ENCODE measurements around the gene CNOT6.

CNOT6 gene

DNA sequence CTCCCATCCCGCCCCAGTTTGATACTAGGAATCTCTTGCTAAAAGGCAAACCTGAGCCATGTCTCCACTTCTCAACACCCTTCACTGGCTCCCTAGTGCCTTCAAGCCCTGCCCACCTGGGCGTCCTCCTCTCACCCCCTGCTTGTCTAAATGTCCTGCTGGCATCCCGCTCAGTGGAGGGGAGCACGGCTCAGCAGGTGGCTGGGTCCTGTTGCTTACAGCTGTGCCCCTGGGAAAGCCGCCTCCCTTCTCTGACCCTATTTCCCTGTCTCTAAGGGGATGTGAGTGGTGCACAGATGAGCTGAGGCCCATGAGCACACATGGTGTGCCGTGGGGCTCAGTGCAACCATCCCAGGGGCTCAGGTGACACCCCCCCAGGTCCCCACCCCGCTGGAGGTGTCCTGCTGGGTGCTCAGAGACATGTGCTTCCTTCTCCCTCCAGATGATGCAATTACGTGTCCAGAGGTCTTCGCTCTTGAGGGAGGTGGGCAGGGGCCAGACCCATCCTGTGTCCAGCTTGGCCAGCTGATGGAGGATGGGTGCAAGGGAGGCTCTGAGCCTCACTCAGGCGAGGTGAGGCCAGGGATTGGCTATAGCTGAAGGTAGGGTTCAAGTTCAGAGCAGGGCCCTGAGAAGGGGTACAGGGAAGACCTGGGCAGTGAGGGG, 131.1 kb downstream of the CNOT6 start:
- DNase-seq: no peak

- no peak for DNase-seq
Observed at GRCh38 chr5:180625791-180626660, 131.8 kb downstream of the CNOT6 start.

DNA sequence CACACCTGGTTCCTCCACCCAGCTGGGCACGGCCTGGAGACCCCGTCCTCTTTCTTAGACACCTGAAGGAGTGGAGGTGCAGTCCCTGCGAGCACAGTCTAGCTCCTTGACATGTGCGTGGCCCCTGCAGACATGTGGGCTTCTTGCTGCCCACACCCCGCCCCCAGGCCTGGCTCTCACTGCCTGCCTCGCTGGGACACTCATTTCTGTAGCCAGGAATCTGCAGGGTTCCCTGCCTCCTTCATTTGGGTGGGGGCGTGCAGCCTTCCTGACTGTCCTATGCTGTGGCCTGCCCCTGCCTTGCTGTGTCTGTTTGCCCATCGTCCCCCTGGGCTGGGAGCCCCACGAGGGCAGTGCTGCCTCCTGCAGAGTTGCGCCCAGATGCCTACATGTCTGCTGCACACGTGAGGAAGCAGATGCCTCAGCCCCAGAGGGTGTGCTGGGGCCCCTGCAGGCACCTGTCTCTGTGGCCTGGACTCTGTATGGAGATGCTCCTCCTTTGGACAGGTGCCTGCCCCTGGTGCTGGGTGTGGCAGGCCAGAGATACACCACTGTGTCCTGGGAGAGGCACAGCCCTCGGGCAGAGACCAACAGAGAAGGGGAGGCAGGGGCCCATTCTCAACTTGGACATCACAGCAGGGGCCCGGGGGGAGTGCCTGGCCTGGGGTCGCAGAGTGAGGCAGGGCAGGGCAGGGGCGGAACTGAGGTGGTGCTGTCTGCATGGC, 132.6 kb downstream of the CNOT6 start:
- DNase-seq: no peak

DNA sequence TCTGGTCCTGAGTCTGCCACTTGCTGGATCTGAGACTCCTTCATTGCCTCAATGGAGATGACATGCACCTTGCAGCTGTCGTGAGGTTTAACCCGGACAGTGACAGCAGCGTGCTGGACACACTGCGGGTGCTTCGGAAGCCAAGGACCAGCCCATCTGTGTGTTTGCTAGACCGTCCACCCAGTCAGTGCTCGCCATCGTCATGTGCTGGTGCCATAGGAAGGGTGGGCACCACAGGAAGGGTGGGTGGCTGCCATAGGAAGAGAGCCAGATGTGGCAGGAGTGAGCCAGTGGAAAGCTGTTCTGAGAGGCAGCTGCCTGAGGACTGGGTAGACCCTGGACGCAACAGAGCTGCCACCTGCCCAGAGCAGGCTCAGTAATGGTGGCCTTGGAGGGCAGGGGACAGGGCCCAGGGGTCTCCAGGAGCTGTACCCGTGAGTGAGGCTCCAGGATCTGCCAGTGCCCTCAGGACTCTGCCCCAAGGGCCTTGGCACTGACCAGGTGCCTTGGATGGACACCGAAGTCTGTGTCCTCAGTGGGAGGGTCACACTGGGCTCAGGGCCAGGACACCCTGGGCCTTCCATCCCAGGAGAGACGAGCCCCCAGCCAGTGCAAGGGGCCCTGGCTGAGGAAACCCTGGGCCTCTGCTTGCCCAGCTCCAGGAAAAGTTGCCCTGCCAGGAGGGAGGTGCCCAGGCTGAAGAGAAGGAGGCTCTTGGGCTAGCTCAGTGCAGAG, 133.4 kb downstream of the CNOT6 start:
- DNase-seq: no peak
